GM19324 (cell line): ENCODE results near the gene FAF1.

ENCODE experiments used
- ATAC-seq: cut with Tn5 transposase; IDR thresholded peaks from one replicate; pipeline ENCODE4 v1.9.1; 2021; ENCODE audit warnings: mild to moderate bottlenecking, moderate library complexity; ENCODE audit not compliant: unreplicated experiment, low FRiP score

The FAF1 gene

DNA sequence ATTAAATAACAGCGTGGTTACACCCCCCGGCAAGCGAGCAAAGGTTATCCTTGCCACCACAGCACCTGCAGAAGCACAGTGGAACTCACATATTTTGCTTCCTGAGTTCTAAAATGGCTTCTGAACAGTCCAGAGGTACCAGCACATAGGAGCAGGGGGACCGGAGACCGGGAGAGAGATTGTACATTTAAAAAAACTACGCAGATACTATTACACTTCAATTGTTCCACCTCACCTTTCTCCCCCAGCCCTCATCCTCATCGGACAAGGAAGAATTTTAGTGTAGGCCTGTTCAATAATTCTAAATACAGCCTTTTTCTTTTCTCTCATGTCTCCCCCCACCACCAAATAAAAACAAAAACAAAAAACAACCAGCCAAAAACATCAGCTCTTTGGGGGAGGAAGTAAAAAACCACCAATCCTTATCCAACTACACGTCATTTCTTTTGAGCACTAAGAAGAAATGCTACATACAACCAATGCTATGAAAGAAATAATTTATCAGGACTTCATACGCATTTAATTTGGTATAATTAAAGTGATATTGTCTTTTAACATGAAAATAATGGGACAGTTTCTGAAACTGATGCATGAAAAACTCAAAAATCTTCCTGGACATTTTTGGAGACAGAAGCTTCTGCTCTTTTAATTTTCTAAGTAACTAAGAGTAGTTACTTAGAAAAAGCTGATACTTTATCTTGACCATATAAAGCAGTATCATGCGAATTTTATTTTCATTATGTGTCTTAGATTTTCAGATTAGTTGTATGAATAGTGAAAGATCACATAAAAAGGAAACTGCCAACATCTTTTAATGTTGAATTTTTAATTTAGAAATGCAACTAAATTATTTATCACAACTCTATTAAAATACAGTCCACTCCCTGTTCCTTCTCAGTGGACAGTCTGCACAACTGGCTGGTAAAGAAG lies 19.1 kb upstream of the FAF1 start:
- no peak for ATAC-seq

DNA sequence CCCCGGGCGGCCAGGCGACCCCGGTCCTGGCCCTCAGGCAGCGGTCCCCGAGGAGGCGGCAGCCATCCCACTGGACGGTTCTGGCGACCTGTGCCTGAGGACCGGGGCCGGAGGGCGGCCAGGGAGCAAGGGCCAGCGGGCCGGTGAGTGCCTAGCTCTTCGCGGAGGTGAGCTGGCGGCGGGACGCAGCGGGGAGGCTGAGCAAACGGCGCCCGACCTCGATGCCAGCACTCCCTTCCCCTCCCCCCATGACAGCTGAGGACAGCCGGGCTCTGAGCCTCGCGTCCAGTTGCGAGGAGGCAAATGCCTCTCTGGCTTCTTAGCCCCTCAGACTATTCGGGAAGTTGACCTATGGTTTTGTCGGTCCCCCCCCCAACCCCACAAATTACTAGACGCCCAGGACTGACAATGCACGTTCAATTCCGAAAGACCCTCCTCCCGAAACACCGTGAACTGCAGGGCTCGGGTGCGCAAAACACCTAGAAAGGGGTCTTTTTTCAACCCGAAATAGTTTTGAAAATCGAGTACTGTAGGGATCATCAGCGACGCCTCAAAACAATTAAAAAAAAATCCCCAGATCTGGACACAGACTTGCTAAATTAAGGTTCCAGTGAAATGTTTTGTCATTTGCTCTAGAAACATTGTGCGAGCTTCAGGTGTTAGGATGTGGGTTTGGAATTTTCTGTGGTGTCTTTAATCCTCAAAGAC lies 18.2 kb upstream of the FAF1 start:
- ATAC-seq: peak; percentile 52

DNA sequence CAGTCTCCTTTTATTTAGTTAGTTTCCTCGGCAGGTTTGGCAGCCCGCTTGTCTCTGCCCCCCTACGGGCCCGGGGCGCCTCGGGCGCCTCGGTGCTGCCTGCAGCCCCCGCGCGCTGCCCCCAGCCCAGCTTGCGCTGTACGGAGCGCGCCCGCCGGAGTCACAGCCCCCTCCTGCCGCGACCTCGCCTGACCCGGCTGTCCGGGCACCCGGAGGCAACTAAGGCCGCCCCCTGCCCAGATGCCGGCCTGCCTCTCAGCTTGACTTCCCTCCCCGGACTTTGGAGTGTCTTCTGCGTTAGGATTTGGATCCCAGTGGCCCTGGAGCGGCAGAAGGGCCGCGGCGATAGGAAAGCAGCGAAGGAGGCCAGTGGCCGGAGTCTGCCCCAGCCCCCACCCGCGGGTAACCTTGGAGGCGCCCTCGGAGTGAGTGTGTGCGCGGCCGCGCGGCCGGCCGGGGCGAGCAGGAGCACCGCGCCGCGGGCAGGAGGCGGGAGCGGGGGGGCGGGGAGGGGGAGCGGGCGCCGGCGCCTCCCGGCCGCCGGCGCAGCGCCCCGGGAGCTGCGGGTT lies 17.6 kb upstream of the FAF1 start:
- ATAC-seq: peak; percentile 65

DNA sequence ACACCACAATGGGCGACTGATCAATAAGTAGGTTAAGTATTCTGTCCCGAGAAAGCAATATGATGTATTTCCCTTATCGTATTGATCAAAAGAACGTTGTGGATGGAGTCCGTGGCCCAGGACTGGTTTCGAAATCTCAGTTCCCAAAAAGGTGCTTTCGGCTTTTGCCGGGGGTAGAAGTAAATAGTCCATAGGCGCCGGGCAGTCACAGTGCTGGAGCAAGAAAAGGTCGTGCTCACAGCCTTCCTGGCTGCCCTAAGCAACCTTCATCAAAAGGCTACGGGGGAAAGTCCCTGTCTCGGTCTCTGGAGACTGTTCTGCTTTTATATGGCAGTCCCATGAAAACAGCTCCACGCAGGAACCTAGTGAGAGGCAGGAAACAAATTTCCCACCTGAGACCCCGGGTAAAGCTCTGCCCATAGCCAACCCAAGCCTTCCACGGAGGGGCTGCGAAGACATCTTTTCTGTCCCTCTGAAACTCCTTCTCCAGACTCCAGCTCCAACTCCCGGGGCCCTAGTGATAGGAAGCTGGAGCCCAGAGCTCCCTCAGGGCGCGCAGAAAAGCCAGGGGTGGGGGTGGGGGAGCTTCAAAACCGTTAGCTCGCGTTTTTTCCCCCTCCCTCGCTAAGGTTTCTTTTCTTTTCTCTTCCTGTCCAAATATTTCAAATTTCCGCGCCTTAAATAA lies 17.0 kb upstream of the FAF1 start:
- ATAC-seq: peak; percentile 55

DNA sequence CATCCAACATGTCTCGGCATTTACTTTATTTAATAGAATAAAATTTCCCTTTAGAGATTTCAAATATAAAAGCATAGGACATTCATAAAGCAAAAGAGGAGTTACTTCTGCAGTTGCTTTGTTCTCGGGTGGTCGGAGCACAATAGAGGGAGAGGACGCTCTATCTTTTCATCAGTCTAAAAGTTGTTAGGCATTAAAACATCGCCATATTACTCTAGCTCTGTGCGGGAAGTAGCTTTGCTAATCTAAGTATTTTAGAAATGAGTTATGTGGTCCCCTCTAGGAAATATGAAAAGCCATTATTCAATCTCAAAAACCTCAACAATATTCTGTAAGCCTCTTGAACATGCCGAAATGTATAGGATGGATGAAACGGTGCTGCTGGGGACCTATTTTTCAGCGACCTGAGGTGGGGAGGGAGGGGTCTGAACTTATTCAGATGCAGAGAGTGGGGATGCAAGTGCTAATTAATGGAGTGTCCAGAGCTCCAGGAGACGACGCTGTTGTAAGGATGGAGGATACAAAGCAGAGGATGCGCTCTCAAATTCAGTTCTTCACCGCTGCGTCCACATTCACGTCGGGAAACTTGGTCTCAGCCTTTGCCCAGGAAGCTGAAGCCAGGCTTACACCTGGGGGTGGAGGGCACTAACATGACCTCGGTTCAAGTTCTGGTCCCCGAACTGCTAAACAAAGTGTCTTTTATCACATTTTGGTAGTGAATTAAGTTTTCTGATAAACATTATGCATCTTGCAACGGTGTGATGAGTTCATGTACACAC lies 16.2 kb upstream of the FAF1 start:
- no peak for ATAC-seq

DNA sequence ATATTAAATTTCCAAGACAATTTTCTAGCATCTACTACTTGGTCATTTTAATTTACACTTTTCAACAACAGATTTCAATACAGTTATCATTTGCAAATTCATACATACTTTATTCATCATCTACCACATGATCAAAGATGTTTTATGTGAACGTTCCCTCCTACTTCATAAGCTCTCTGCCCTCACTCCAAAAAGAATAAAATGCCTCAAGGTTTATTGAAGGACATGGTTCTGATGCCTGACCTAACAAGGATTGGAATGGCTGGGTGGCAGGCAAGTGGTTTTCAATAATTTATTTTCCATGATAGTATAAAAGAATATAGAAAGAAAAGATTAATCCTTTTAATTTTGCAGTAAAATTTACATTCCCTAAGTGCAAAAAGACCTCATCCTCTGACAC lies 15.4 kb upstream of the FAF1 start:
- ATAC-seq: no peak

DNA sequence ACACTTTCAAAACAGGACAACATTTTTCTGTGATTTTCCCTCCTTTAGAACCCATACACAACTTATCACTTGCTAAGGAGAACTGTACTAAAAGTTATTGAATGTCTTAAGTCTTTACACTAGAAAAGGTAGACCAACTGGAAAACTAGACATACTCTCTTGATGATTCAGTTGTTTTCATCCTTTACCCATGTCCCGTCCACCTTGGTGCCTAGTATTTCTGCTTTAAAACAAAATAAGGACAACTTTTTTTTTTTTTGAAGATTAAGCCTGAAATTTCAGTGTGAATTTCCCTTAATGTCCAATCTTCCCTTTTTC lies 14.5 kb upstream of the FAF1 start:
- no peak for ATAC-seq

DNA sequence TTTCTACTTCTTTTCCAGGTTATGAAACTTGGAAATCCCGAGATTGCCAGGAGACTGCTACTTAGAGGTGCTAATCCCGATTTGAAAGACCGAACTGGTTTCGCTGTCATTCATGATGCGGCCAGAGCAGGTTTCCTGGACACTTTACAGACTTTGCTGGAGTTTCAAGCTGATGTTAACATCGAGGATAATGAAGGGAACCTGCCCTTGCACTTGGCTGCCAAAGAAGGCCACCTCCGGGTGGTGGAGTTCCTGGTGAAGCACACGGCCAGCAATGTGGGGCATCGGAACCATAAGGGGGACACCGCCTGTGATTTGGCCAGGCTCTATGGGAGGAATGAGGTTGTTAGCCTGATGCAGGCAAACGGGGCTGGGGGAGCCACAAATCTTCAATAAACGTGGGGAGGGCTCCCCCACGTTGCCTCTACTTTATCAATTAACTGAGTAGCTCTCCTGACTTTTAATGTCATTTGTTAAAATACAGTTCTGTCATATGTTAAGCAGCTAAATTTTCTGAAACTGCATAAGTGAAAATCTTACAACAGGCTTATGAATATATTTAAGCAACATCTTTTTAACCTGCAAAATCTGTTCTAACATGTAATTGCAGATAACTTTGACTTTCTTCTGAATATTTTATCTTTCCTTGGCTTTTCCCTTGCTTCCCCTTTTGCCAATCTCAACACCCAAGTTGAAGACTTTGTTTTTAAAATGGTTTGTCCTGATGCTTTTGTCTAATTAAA lies 14.0 kb upstream of the FAF1 start:
- ATAC-seq: no peak

DNA sequence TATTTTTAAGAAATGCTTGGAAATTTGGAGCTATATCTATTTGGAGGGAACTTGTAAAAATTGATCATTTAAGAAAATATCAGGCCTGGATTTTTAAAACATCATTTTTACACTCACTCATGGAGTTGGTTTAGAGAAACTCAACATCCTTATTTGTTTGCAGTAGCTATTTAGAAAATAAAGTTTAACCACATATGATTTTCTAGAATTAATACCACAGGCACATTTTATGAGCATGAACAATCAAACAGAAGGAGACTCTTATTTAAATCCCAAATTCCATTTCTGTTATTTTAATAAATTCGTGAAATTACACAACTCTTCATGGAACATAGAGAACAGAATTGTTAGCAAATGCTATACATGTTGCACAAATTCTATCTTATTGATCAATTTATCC lies 13.2 kb upstream of the FAF1 start:
- no peak for ATAC-seq

DNA sequence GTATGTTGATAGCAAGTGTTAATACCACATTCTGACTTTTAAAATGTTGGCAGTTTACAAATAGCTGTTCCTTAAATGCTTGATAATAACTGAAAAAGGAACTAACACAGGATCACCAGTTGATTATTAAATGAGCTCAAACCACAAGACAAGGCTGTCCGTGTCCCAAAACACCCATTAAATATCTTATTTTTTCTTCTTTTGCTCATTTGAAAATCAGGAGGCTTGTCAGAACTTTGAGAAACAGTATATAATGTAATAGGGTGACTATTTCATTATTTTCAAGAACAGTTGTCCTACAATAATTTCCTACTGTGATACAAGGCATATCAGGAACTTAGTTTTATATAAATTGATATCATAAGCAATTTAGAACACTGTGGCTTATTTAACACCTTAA lies 12.7 kb upstream of the FAF1 start:
- ATAC-seq: no peak

DNA sequence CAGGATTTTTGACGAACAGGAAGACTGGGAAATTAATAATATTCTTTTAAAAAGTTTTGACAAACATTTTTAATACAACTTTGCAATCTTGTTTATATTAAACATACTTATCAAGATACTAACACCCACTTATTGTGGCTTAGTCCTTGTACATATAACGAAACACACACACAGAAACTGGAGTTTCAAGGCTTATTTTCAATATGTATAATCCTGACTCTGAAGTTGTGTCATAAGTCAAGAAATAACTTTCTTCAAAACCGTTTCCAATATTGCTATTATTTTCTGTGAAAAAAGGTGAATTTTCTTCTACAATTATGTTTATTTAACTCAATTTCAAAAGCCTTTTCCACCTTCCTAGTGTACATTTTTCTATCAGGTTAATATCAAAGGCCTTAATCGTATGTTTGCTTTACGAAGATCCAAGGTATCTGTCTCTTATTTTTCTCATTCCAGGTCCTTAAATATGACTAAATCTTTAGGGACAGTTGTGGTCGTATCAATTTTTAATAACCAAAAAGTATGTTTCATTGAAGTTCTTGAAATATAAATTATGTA lies 11.8 kb upstream of the FAF1 start:
- no peak for ATAC-seq

DNA sequence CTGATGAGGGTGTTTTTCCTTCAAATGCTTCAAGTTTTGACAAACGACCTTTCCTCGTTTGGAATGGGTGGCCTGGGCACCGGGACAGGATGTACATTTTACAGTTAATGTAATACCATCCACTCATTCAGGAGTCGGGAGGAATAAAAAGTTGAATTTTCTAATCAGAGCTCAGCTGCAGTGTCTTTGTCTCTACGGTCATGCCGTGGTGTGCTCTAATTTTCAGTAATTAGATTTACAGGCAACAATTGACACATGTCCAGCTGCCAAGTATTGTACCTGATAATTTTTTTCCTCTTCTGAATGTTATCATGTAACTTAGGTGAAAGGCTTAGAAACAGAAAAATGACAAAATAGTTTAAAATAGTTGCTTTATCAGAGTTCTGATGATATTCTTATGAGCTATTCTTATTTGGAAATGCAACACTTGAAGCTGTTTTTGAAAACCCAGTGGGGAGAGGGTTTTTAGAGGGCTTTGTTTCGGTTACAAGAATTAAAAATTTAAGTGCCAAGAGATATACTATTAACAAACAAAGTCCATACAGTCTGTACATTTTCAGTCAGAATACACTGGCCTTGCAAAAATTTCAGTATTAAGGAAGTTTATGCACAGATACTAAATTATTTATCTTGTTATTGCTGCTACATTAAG lies 11.0 kb upstream of the FAF1 start:
- ATAC-seq: no peak

DNA sequence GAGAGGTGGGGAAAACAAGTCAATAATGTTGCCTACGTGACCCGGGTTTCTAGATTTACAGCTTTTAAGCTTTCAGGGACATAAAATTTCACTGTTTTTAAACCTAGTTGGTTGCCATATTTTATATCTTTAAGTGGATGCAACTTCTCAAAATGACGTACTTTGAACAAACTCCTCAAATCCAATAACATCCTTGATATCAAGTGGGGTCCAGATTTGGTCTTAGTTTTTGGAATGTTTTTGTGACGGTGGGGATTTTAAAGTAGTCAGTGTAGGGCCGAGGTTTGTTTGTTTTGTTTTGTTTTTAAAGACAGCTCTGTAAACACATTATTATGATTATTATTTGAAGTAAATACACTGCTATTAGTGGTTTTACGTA lies 10.4 kb upstream of the FAF1 start:
- ATAC-seq: no peak

DNA sequence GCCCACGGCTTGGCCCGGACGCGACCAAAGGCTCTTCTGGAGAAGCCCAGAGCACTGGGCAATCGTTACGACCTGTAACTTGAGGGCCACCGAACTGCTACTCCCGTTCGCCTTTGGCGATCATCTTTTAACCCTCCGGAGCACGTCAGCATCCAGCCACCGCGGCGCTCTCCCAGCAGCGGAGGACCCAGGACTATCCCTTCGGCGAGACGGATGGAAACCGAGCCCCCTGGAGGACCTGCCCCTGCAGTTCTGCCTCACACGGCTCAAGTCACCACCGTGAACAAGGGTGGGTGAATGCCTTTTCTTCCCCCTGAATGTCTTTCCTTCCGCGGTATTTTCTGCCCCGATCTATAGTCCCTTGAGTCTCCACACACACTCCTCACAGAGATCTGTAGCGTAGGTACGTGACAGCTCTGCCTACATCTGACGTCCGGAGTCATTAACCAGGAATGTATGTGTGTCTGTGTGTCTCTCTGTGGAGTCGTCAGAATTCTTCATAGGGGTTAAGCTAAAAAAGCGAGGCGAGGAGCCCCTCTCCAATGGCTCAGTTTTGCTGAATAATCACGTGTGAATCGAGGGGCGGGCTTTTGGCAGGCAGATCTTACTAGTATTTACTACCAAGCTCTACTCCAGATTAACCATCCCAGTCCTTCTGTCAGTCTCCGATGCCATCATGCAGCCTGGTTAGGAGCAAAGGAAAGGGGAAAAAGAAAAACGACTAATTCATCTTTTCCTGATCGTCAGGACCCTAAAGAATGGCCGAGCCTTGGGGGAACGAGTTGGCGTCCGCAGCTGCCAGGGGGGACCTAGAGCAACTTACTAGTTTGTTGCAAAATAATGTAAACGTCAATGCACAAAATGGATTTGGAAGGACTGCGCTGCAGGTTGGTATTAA lies 9.8 kb upstream of the FAF1 start, which contains the start of gene CDKN2C:
TSS of gene CDKN2C (plus strand) at position 635 of the 898 bp plus-strand sequence. CDS start at position 759, 124 bp downstream.
- ATAC-seq: peak; percentile 30

DNA sequence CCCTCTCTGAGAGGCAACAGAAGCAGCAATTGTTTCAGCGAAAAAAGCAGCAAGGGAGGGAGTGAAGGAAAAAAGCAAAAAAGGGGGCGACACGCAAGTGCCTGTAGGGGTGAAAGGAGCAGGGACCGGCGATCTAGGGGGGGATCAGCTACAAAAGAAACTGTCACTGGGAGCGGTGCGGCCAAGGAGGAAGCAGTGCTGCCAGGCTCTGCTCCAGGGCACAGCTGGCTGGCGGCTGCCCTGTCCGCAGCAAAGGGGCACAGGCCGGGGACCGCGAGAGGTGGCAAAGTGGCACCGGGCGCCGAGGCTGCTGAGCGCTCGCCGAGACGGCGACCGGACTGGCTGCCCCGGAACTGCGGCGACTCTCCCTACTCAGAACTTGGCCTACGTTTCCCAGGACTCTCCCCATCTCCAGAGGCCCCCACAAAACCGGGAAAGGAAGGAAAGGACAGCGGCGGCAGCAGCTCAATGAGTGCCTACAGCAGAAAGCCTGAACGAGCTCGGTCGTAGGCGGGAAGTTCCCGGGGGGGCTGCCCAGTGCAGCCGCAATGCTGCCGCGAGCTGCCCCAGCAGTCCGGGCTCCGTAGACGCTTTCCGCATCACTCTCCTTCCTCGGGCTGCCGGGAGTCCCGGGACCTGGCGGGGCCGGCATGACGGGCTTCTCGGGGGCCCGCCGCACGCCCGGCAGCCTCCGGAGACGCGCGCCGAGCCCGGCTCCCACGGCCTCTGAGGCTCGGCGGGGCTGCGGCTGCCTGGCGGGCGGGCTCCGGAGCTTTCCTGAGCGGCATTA lies 8.9 kb upstream of the FAF1 start:
- peak; percentile 23 for ATAC-seq

DNA sequence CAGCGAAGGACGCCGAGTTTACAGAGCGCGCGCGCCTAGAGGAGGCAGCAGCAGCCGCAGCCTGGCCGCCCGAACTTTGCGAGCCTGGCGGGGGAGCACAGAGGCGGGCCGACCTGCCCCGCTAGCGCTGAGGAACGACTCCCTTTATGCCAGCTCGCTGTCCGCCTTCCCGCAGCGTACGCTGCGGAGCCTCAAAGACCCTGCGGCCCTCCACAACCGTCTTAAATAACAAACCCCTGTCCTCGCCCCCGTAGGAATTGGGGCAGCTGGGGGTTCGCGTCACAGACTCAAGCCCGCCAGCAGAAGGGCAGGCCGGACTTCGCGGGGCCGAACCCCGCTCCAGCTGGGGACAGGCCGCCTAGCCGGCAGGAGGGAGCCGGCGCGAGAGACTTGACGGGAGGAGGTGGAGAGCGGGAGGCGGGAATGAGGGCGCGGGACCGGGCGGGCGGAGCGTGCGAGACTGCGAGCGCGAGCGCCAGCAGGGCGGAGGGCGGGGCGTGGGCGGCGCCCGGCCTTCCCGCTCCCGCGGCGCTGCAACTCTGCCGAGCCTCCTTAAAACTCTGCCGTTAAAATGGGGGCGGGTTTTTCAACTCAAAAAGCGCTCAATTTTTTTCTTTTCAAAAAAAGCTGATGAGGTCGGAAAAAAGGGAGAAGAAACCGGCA lies 8.2 kb upstream of the FAF1 start:
- ATAC-seq: peak; percentile 74
